GM13976 (cell line): ENCODE data around the gene CDK14.

Experiments used
- DNase-seq: peaks from one replicate; pipeline ENCODE4 v3.0.0; 2012; ENCODE audit warnings: low spot score
- in situ Hi-C: fragments of 300-500 bp; cut with MboI; formaldehyde crosslinking; loops from one replicate; pipeline ENCODE4 v1.12.0; 2022; ENCODE audit warnings: low sequenced_read_pairs, mixed read lengths, inconsistent platforms; ENCODE audit not compliant: unreplicated experiment
- TF ChIP-seq, protein P1 (sequence below): IDR thresholded peaks from 2 replicates; pipeline ENCODE4 v1.5.1; 2012; ENCODE audit warnings: borderline replicate concordance, mild to moderate bottlenecking; ENCODE audit not compliant: insufficient read depth; ENCODE audit errors: extremely low read depth, missing control alignments, control extremely low read depth

CDK14 gene

DNA sequence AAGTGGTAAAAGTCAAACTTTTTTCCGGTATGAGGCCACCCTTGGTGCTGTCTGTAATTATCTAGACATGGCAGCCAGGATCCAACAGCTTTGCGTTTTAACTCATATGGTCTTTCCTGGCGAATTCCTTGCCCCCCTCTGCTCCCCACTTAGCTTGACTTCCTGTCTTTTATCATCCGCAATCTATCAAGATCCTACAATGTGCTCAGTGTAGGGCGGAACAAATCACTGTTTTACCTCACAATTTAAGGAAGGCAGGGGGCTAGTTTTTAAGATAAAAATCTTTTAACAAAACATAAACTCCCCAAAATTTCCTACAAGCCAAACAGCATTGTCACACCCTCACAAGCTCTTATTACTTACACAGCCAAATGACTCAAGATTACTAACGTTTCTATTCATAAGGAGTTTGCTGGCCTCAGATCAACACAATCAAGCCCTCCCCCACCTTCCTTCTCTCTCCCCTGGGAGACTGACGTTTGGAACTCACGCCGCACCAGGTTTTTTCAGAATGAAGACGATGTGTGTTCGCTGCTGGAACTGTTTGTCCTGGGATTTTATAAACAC is 1.3 kb upstream of the CDK14 start:
- in situ Hi-C loops: no loop called here
- TF ChIP-seq, protein P1, sequence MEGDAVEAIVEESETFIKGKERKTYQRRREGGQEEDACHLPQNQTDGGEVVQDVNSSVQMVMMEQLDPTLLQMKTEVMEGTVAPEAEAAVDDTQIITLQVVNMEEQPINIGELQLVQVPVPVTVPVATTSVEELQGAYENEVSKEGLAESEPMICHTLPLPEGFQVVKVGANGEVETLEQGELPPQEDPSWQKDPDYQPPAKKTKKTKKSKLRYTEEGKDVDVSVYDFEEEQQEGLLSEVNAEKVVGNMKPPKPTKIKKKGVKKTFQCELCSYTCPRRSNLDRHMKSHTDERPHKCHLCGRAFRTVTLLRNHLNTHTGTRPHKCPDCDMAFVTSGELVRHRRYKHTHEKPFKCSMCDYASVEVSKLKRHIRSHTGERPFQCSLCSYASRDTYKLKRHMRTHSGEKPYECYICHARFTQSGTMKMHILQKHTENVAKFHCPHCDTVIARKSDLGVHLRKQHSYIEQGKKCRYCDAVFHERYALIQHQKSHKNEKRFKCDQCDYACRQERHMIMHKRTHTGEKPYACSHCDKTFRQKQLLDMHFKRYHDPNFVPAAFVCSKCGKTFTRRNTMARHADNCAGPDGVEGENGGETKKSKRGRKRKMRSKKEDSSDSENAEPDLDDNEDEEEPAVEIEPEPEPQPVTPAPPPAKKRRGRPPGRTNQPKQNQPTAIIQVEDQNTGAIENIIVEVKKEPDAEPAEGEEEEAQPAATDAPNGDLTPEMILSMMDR: no peak

DNA sequence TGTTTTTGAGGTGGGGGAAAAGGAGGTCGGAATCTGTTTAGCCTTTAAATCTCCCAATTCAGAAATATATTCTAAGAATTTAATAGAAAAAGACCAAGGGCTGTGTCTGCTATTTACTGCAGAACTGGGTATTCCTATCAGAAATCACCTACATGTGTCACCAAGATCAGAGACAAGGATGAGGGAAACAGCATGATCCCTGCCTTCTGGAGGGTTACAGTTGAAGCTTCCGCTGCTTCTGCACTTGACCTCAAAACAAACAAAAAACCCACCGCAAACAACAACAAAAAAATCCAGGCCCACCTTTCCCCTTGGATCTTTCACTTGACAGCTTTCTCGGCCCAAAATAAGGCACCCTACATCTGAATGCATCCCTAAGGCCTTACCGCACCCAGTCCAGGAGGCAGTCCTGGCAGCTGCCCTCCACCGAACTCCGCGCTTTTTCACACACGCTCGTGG is 750 bp upstream of the CDK14 start:
- TF ChIP-seq, protein P1: no peak
- DNase-seq: no peak
- in situ Hi-C loops: no loop called here

More for the DNA sequence above, 1.3 kb upstream of the CDK14 start:
- DNase-seq: no peak

DNA sequence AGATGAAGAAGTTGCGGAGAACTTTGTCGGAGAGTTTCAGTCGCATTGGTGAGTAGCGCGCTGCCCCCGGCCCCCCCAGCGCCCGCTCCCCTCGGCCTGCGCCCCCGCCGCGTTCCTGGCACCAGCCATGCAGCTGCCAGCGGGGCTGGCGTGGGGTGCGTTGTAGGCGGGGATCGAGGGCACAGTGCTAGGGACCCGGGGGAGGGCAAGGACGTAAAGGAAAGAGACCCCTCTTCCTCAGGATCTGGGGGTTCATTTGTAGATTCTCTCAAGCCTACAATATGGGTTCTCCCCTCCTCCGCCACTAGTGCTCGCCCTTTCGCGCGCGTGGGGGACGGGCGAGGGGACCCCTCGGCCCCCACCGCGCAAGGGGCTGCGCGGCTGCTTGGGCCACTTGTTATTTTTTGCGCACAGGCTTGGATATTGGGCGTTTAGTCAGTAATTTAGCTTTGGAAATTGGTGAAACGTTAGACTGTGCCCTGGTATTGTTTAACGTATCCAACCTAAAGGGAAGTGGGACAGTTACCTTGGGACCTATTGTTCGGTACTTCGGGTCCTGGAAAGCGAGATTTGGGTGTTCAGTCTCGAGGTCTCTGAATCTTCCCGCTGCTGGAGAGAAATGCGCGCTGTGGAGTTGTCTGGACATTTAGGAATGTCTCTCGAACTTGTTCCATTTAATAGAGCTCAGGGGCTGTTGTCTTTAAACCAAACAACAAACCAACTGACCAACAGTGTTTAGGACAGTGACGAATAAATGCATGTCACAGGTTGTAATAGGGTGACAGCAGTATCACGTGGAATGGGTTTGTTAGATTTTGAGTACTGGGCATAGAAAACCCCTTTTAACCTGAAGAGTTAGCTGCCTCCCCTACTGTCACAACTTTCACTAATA is 796 bp downstream of the CDK14 start:
- peak; percentile 71 for DNase-seq
- in situ Hi-C loops: no loop called here
- TF ChIP-seq, protein P1: no peak

DNA sequence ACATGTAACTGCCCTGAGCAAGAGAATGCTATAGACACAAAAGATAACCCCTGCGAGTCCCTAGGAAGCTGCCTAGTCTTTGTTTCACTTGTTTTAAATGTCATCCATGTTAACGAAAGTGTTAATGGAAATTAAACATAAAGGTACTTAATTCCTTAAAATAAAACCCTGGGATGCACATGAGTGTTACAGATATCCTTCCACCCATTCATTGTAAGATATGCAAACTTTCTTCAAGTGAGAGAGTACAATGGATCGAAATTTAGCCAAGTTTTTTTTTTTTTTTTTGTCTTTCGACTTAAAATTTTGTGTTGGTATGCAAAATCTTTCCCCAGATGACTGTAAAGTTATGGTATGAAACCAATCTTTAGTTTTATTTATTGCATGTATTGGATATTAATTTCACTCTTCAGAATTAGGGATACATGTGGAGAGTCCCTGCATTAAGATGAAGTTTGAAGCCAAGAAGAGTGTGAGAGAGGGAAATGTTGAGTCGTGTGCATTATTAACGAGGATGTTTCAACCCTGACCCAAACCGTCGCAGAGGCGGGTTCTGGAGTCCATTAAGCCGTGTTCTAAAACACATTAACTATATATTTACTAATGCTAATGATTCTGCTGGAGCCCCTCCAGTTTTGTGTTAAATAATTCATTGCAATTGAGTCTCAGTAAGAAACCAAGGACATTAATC is 1.6 kb downstream of the CDK14 start:
- DNase-seq: no peak
- in situ Hi-C loops: no loop called here
- TF ChIP-seq, protein P1: no peak

DNA sequence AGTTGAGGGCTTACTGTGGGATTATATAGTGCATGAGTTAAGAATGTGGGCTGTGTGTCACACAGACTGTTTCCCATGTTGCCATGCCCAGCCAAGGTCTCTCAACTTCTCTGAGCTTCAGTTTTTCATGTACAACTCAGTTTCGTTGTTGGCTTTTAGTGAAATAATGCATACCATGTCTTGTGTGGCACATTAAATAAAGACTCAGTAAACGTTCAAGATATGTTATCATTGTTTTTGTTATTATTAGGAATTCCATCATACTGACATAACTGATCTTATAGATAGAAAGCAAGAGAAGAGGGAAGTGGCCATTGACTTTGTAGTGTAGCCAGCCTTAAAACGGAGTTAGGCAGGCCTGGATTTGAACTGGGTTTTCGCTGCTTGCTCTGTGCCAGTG is 2.9 kb downstream of the CDK14 start:
- in situ Hi-C loops: no loop called here
- TF ChIP-seq, protein P1: no peak
- DNase-seq: no peak

DNA sequence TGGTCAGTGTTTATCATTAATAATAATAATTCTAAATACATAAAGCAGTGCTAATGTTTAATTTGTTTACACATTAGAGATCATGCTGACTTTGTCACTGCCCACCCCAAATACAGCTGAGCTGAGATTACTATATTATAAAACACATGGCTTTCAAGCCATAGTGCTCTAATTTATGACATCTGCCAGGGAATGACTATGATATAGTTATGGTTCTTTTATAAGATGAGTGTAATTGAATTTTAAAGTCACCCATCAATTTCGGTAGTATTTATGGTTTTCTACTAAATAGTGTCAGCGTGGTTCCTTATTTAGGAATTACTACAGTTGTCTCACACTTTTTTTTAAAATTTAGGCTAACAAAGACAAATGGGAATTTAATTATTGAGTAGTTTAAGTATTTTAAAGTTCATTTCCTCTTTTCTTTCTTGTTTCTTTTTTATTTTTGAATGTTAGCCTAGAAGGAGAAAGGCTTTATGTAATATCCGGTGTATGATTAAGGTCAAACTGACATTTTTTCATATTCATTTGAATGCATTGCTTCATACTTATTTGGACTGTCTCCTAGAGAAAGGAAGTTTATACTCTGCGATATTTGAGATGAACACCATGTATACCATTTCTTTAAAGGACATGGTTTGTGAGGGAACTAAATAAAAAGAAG is 3.9 kb downstream of the CDK14 start:
- TF ChIP-seq, protein P1: no peak
- in situ Hi-C loops: no loop called here
- DNase-seq: no peak
